Measurements from ENCODE around the gene DAZAP2.
A peak's percentile ranks its signal among the peaks of the same experiment; 100 is the strongest.

DNA sequence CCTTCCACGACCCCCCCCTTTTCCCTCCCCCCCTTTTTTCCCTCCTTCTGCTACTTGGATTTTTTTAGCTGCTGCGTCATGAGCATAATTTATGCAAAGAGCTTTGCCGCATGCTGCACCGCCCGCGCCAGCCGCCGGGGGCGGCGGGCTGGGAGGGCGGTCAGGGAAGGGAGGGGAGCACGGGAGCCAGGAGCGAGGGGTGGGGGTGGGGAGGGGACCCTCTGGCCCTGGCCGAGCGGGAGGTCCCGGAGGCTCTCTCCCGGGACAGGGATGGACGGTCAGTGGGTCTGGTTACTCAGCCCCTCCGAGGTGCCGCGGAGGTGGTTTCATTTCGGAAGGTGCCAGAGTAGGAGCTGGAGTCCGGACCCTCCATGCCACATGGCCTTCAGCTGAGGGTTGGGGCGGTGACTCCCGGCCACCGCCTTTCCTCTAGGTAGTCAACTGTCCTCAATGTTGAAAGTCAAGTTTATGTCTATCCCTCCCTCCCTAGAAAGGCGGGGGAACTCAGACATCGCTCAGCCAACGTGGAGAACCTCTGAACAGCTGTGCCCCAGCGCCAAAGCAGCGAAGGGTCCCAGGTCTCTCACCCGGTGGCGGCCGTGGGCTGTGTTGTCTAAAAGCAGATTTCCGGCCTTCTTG is 20.5 kb upstream of the DAZAP2 start, which contains the start of gene POU6F1:
- TF ChIP-seq, protein P1, sequence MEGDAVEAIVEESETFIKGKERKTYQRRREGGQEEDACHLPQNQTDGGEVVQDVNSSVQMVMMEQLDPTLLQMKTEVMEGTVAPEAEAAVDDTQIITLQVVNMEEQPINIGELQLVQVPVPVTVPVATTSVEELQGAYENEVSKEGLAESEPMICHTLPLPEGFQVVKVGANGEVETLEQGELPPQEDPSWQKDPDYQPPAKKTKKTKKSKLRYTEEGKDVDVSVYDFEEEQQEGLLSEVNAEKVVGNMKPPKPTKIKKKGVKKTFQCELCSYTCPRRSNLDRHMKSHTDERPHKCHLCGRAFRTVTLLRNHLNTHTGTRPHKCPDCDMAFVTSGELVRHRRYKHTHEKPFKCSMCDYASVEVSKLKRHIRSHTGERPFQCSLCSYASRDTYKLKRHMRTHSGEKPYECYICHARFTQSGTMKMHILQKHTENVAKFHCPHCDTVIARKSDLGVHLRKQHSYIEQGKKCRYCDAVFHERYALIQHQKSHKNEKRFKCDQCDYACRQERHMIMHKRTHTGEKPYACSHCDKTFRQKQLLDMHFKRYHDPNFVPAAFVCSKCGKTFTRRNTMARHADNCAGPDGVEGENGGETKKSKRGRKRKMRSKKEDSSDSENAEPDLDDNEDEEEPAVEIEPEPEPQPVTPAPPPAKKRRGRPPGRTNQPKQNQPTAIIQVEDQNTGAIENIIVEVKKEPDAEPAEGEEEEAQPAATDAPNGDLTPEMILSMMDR (IDR thresholded peaks at IDR 0.05): peak; percentile 47 to 82 (median 70)
- TF ChIP-seq POLR2A (IDR thresholded peaks at IDR 0.05): peak in 1 of 4 donors; percentile 44
- TF ChIP-seq EP300 (IDR thresholded peaks at IDR 0.05): no peak
